PC-9 (cell line): ENCODE data around the gene MASP1.

Experiments used
- CTCF ChIP-seq: fragments of 200-600 bp; sonication (generic); conservative IDR thresholded peaks from 2 replicates; pipeline ENCODE4 v1.6.1; 2017; ENCODE audit warnings: mixed run types, antibody characterized with exemption, mild to moderate bottlenecking, moderate library complexity
- EZH2 ChIP-seq: fragments of 200-600 bp; sonication (generic); IDR thresholded peaks from 2 replicates; pipeline ENCODE4 v1.8.0; 2017; ENCODE audit warnings: antibody characterized with exemption, low read depth

GRCh38 chr3:187210545-187211327, 80.8 kb downstream of the MASP1 start:
- no peak for TF ChIP-seq EZH2
- TF ChIP-seq CTCF = no peak
